ENCODE data around the gene CRYGS. TPM values are rescaled to one million over a fixed set of nuclear protein-coding genes. Genes with fewer than 3 reads are reported as not detected.
A peak's percentile ranks its signal among the peaks of the same experiment; 100 is the strongest.

The CRYGS gene
- polyA plus RNA-seq, 2 of the 4 experiments (the other 2 are of a cell fraction) = 0.65 to 2.5 TPM

- CTCF ChIA-PET = interaction anchor here (0.5 to 1.0 kb wide), 2 partner anchors 242 to 325 kb away, joined by 3 read pairs; no protein-coding TSS in a partner anchor
These were observed 22.5 kb upstream of the CRYGS start for GRCh38 chr3:186566772-186567071.

DNA sequence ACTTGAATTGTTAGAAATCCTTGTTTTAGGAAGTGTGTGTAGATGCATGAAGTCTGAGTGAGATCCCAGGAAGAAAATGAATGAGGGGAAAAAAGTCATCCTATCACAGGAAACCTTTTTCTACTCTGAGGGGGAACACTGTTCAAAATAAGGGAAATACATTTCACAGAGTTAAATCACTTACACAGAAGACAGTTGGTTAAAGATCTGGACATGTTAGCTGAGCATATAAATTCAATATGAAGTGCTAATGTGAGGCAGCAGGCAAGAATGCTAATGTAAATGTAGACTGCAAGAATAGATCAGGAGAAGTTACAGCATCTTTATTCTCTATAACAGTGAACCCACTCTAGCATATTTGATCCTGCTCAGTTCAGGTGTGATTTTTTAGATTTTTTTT is 20.4 kb upstream of the CRYGS start:
- ChIA-PET CTCF (interaction anchor here (0.9 to 2.1 kb wide), 2 partner anchors 51 to 257 kb away, joined by 3 to 5 read pairs; no protein-coding TSS in a partner anchor), POLR2A (no interaction called here)
- peaks cover 8% of the 10 kb centered on the region; the same call in 1 of the 3 replicates for H3K4me1 ChIP-seq
- DNase-seq (ENCODE audit: low read depth in 1 of 2, low spot score in 1 of 2) (no peak), FAIRE-seq (no peak), ATAC-seq (no peak)
- no peak overlapping the region for H3K4me2 ChIP-seq
- H3K27ac ChIP-seq = no peak overlapping the region
- H3K4me3 ChIP-seq = no peak overlapping the region
- TF ChIP-seq SMC3 (IDR thresholded peaks at IDR 0.05) = no peak
- TF ChIP-seq, protein P1, sequence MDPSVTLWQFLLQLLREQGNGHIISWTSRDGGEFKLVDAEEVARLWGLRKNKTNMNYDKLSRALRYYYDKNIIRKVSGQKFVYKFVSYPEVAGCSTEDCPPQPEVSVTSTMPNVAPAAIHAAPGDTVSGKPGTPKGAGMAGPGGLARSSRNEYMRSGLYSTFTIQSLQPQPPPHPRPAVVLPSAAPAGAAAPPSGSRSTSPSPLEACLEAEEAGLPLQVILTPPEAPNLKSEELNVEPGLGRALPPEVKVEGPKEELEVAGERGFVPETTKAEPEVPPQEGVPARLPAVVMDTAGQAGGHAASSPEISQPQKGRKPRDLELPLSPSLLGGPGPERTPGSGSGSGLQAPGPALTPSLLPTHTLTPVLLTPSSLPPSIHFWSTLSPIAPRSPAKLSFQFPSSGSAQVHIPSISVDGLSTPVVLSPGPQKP (IDR thresholded peaks at IDR 0.05; ENCODE audit: low read depth, low read length) = no peak
- TF ChIP-seq HES2 (IDR thresholded peaks at IDR 0.05) = no peak
- TF ChIP-seq CEBPB (IDR thresholded peaks at IDR 0.05) = no peak
- TF ChIP-seq ZFP36 (IDR thresholded peaks at IDR 0.05; ENCODE audit: borderline replicate concordance, partially characterized antibody) = no peak
- TF ChIP-seq HMGXB4 (CRISPR knock-in tag; IDR thresholded peaks at IDR 0.05; ENCODE audit: borderline replicate concordance) = no peak
- TF ChIP-seq HDAC2 (IDR thresholded peaks at IDR 0.05) = no peak
- TF ChIP-seq HOXB13 (CRISPR knock-in tag; IDR thresholded peaks at IDR 0.05; ENCODE audit: low read depth) = no peak
- no peaks in the 10 kb centered on the region for H3K9me3 ChIP-seq

More at GRCh38 chr3:186566772-186567071, 22.5 kb upstream of the CRYGS start:
- Histone ChIP-seq H3K9me3 (no peaks in the 10 kb centered on the region), H3K27ac (peak overlapping the region; percentile 88 to 96), H3K4me1 (peaks cover 13% of the 10 kb centered on the region; the same call in 2 of the 3 replicates), H3K4me3 (peak overlapping the region; percentile 96), H3K4me2 (peak overlapping the region; percentile 58)
- POLR2A ChIA-PET = no interaction called here
- no peak for DNase-seq (ENCODE audit: low read depth in 1 of 2, low spot score in 1 of 2)
- 0% methylated on average over 11 of the region's 14 CpGs for WGBS (ENCODE audit: missing lambda C conversion rate)
- no peak for FAIRE-seq
- TF ChIP-seq RARB (CRISPR knock-in tag; IDR thresholded peaks at IDR 0.05) (no peak), KDM5A (IDR thresholded peaks at IDR 0.05) (no peak), JUN (IDR thresholded peaks at IDR 0.05) (no peak), CEBPB (IDR thresholded peaks at IDR 0.05) (no peak), ESRRA (IDR thresholded peaks at IDR 0.05; ENCODE audit: borderline replicate concordance, low read length) (no peak), ZC3H11A (IDR thresholded peaks at IDR 0.05) (no peak), ZSCAN20 (CRISPR knock-in tag; IDR thresholded peaks at IDR 0.05) (no peak), FOSB (CRISPR knock-in tag; IDR thresholded peaks at IDR 0.05) (no peak), CBX8 (IDR thresholded peaks at IDR 0.05) (no peak)
- peak; percentile 3 to 9; a peak in 5 of 6 replicates for ATAC-seq

DNA sequence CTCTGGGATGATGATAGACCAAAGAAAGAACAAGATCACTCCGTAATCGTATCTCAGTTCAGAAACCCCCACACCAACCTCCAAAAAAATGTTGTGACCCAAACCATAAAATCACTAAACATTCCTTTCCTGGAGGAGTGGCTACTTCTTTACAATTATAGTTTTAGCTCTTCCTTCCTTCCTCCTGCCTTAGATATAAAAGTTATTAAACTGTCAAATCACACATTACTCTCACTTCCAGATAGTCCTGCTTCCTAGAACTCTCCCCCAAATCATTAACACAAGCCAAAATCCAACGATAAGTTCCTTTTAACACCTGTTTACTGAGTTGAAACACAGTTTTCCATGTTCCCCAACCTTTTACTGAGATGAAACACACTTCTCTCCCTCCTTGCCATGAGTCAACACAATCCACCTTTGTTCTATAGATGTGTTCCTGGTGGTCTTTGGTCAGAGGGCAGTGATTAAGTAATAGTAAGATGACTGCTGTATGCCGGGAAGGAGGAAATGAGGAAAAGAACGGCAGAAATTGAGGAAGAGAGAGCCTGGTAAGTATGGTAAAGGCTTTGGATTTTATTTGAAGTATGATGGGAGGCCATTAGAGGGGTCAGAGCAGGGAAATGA is 8.3 kb upstream of the CRYGS start:
- ChIA-PET POLR2A (no interaction called here), CTCF (interaction anchor here (1.9 to 4.2 kb wide), 3 partner anchors 12 to 293 kb away, joined by 4 to 21 read pairs (median 6); no protein-coding TSS in a partner anchor)
- no peak for FAIRE-seq
- 85% methylated on average over 5 of the region's 5 CpGs for WGBS (ENCODE audit: missing lambda C conversion rate)
- H3K4me2 ChIP-seq = no peak overlapping the region
- no peak for DNase-seq (ENCODE audit: low read depth in 1 of 2, low spot score in 1 of 2)
- H3K9me3 ChIP-seq = no peaks in the 10 kb centered on the region
- no peak overlapping the region for H3K27ac ChIP-seq
- TF ChIP-seq BHLHE40 (IDR thresholded peaks at IDR 0.05; ENCODE audit: low read depth, low read length) = no peak
- no peak for TF ChIP-seq EHMT2 (IDR thresholded peaks at IDR 0.05; ENCODE audit: low read depth)
- TF ChIP-seq HOXB13 (CRISPR knock-in tag; IDR thresholded peaks at IDR 0.05; ENCODE audit: low read depth) = no peak
- TF ChIP-seq ZC3H11A (IDR thresholded peaks at IDR 0.05) = no peak
- TF ChIP-seq SMC3 (IDR thresholded peaks at IDR 0.05) = no peak
- TF ChIP-seq RCOR1 (IDR thresholded peaks at IDR 0.05; ENCODE audit: low read depth, low read length) = no peak
- TF ChIP-seq E2F6 (IDR thresholded peaks at IDR 0.05; ENCODE audit: borderline replicate concordance, low read depth) = no peak
- no peak overlapping the region for H3K4me3 ChIP-seq
- ATAC-seq = no peak
- no peaks in the 10 kb centered on the region for H3K4me1 ChIP-seq

All from A549 (cell line).